ENCODE data around the gene MAGI2.

The MAGI2 gene

DNA sequence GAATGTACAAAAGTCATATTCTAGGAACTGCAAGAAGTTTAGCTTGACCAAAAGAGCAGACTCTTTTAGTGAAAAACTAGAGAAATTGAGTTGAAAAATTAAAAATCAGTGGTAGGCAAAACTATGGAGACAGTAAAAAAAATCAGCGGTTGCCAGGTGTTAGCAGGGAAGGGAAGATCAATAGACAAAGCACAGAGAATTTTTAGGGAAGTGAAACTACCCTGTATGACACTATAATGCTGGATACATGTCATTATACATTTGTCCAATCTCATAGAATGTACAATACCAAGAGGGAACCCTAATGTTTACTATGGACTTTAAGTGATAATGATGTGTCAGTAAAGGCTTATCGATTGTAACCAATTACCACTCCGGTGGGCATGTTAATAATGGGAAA lies 761.9 kb downstream of the MAGI2 start:
- TF ChIP-seq CTCF (IDR thresholded peaks at IDR 0.05) = no peak
- Histone ChIP-seq H3K4me1 (ENCODE audit: control insufficient read depth in 1 of 2, insufficient read depth in 1 of 2, low read depth in 1 of 2, low read length in 1 of 2) (no peaks in the 10 kb centered on the region), H3K36me3 (no peaks in the 10 kb centered on the region), H3K27me3 (no peaks in the 10 kb centered on the region), H3K9me3 (no peaks in the 10 kb centered on the region), H3K4me3 (ENCODE audit: low read depth in 1 of 2, low read length in 1 of 2) (no peak overlapping the region), H3K27ac (no peak overlapping the region)

- Histone ChIP-seq H3K27ac (no peak overlapping the region), H3K36me3 (no peaks in the 10 kb centered on the region), H3K9me3 (no peaks in the 10 kb centered on the region), H3K4me3 (ENCODE audit: low read depth in 1 of 2, low read length in 1 of 2) (no peak overlapping the region), H3K4me1 (ENCODE audit: control insufficient read depth in 1 of 2, insufficient read depth in 1 of 2, low read depth in 1 of 2, low read length in 1 of 2) (no peaks in the 10 kb centered on the region), H3K27me3 (no peaks in the 10 kb centered on the region)
- no peak for TF ChIP-seq CTCF (IDR thresholded peaks at IDR 0.05)
Observed at GRCh38 chr7:78690174-78690573, 763.3 kb downstream of the MAGI2 start.

DNA sequence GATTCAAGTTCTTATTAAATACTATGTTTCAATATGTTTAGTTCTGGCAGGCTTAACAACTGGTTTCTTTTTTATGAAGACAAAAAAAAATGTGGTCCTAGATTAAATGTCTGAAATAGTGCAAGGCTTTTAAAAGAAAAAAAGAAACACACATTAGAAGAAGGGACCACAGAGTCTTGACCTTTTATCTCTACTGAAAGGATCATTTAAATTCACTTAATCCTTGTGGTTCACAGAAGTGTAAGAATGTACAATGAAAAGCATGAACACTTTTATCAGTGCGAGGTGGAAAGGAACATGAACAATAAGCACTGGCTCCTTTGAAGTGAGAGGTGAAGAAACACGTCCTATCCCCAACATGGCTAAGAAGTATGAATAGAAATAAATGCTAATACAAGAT lies 765.1 kb downstream of the MAGI2 start:
- Histone ChIP-seq H3K4me3 (ENCODE audit: low read depth in 1 of 2, low read length in 1 of 2) (no peak overlapping the region), H3K9me3 (no peaks in the 10 kb centered on the region), H3K36me3 (no peaks in the 10 kb centered on the region), H3K27ac (no peak overlapping the region), H3K27me3 (no peaks in the 10 kb centered on the region), H3K4me1 (ENCODE audit: control insufficient read depth in 1 of 2, insufficient read depth in 1 of 2, low read depth in 1 of 2, low read length in 1 of 2) (no peaks in the 10 kb centered on the region)
- TF ChIP-seq CTCF (IDR thresholded peaks at IDR 0.05) = no peak

DNA sequence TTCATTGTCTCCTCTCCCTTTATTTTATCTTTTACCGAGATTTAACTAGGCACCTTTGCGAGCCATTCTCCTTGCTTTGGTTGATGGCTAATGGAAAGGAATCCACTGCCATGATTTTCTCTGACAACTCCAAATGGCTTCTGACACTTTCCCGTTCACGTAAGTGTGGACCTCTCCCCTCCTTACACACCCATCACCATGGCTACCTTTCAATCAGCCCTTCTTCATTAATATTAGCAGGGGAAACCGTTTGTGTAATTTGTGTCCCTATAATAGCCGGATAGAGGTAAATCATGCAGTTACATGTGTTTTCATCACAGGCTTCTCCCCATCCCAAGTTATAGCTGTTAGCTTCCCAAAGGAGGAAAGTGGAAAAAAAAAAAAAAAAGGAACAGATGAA lies 767.3 kb downstream of the MAGI2 start:
- Histone ChIP-seq H3K4me3 (ENCODE audit: low read depth in 1 of 2, low read length in 1 of 2) (no peak overlapping the region), H3K9me3 (no peaks in the 10 kb centered on the region), H3K4me1 (ENCODE audit: control insufficient read depth in 1 of 2, insufficient read depth in 1 of 2, low read depth in 1 of 2, low read length in 1 of 2) (no peaks in the 10 kb centered on the region), H3K36me3 (no peaks in the 10 kb centered on the region), H3K27me3 (no peaks in the 10 kb centered on the region), H3K27ac (no peak overlapping the region)
- no peak for TF ChIP-seq CTCF (IDR thresholded peaks at IDR 0.05)

- Histone ChIP-seq H3K4me1 (ENCODE audit: control insufficient read depth in 1 of 2, insufficient read depth in 1 of 2, low read depth in 1 of 2, low read length in 1 of 2) (no peaks in the 10 kb centered on the region), H3K4me3 (ENCODE audit: low read depth in 1 of 2, low read length in 1 of 2) (no peak overlapping the region), H3K27me3 (no peaks in the 10 kb centered on the region), H3K9me3 (no peaks in the 10 kb centered on the region), H3K36me3 (no peaks in the 10 kb centered on the region), H3K27ac (no peak overlapping the region)
- TF ChIP-seq CTCF (IDR thresholded peaks at IDR 0.05) = no peak
Observed at GRCh38 chr7:78684201-78684600, 769.3 kb downstream of the MAGI2 start.

- TF ChIP-seq CTCF (IDR thresholded peaks at IDR 0.05) = no peak
- no peaks in the 10 kb centered on the region for H3K4me1 ChIP-seq (ENCODE audit: control insufficient read depth in 1 of 2, insufficient read depth in 1 of 2, low read depth in 1 of 2, low read length in 1 of 2)
- no peaks in the 10 kb centered on the region for H3K36me3 ChIP-seq
- no peak overlapping the region for H3K27ac ChIP-seq
- H3K4me3 ChIP-seq (ENCODE audit: low read depth in 1 of 2, low read length in 1 of 2) = no peak overlapping the region
- no peaks in the 10 kb centered on the region for H3K27me3 ChIP-seq
- no peaks in the 10 kb centered on the region for H3K9me3 ChIP-seq
Observed at GRCh38 chr7:78683566-78683965, 769.9 kb downstream of the MAGI2 start.

Data from neutrophil (primary cell).